Stimulated activated CD4-positive, alpha-beta T cell treated with anti-CD3 and anti-CD28 coated beads, Interleukin-1b, Interleukin-23, amount 100 ng/mL, for 1 hour (primary cell): ENCODE measurements around the gene COPS2.

Source experiments
- DNase-seq, 2 donors: peaks; one replicate each; pipeline ENCODE4 v3.0.0-alpha.2; 2020; ENCODE audit warnings: low read depth in 2 of 2

The COPS2 gene

GRCh38 chr15:49155834-49156627 is 632 bp upstream of the COPS2 start:
- DNase-seq = no peak

DNA sequence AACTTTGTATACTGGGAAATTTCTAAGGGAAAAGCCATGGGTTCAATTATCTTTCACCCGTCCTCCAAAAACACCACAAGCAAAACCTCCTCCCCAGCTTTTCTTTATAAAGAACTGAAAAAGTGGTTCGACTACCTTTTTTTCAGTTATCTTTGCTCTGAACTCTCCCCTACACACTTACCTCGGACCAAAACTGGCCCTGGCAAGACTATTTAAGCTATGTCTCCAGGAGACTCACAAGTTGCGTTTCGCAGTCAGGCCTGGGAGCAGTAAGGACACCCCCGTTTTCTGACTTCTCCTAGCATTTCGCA is 645 bp downstream of the COPS2 start:
- no peak for DNase-seq

- no peak for DNase-seq
These were observed 1.0 kb downstream of the COPS2 start for GRCh38 chr15:49154359-49154758.

DNA sequence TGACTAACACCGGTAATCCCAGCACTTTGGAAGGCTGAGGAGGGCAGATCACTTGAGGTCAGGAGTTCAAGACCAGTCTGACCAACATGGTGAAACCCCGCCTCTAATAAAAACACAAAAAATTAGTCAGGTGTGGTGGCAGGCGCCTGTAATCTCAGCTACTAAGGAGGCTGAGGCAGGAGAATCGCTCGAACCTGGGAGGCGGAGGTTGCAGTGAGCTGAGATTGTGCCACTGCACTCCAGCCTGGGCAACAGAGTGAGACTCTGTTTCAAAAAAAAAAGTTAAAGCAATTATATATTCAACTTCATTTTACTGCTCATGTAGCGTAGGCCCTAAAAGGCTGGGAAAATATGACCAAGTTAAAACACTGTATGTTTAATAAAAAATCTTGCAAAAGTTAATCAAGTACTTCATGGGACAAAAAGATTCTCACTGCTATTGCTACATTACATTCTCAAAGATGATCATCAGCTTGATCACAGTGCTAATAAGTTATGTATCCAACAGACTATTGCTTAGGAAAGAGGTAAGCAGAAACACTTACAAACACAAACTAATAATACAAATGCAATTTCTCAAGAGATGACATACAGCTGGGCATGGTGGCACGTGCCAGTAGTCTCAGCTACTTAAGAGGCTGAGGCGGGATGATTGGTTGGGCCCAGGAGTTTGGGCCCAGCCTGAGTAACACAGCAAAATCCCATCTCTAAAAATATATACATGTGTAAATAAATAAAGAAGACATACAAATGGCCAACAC is 2.7 kb downstream of the COPS2 start:
- DNase-seq = no peak

- no peak for DNase-seq
These were observed 3.6 kb downstream of the COPS2 start for GRCh38 chr15:49151831-49152230.

GRCh38 chr15:49148727-49149126 is 6.7 kb downstream of the COPS2 start:
- DNase-seq = no peak

GRCh38 chr15:49148298-49148697 is 7.1 kb downstream of the COPS2 start:
- DNase-seq = no peak

DNA sequence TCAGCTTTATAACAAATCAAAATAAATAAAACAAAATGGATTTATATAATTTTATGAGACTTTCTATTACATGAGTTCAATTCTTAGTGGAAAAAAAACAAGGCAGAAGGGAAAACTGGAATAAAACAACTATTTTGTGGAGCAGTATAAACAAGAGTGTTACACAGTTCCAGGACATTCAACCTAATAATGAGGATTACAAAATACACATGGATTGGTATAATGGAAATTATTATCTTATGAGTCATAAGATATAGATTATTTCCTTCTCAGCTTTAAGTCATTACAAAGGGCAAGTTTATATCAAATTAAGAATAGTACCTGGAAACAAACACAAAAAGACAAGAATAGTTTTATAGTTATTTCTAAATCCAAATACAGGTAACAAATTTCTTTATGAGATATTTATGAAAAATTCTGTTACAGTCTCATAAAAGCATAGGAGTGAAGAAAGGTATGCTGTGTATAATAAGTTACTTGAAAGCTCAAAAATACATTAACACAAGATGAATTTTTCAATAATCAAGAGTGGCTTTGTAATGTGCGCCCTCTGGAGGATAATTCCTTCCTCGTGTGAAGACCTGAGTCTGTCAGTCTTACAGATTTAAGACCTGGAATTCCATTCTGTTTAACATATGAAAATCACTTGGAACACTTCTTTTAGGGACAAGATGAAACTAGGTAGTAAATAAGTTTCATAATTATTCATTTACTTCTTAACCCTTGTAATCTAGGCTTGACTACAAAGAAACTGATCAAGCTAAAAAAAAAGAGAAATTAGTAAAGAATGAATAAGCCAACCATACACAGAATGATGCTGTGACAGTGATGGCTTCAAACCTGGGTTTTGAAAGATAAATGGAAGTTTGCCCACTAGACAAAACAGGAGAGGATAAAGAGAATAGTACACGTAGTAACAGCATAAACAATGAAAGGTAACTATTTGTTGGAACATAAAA is 9.5 kb downstream of the COPS2 start:
- no peak for DNase-seq

DNA sequence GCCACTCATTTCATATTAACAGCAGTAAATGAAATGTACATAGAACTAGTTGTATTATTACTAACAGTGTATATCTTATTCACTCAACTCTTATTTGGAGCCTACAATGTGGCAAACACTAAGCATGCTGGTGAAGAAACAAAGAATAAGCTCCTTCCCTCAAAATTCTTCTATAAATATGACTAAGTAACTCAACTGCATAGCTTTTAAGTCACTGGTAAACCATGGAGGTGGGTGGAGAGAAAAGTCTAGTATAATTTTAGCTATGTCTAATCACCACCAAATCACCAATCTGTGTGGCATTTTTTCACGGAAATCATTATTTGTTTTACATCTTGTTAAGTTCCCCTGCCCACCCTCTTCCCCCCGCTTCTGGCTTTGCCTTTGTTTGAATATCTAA is 17.5 kb downstream of the COPS2 start:
- no peak for DNase-seq

GRCh38 chr15:49135911-49136310 is 19.5 kb downstream of the COPS2 start:
- no peak for DNase-seq

GRCh38 chr15:49135342-49135857 is 20.0 kb downstream of the COPS2 start:
- DNase-seq = no peak

GRCh38 chr15:49134683-49135341 is 20.6 kb downstream of the COPS2 start:
- no peak for DNase-seq

DNA sequence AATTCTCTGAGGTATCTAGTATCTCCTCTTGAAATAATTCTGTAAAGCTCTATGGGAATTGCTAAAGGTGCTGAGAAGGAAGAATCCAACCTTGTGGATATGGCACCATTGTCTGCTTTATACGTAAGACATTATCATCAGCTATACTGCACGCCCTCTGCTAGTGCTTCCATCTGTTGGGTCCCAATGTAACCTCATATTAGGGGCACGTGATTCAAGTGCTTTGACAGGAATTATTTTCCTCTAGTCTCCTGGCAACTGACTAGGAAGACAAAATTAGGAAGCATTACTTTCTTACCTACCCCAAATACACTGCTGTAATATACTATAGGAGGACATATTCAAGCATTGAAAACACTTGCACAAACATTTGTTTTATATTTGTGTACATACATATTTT is 24.0 kb downstream of the COPS2 start:
- no peak for DNase-seq

GRCh38 chr15:49124371-49124770 is 31.0 kb downstream of the COPS2 start:
- DNase-seq = no peak

DNA sequence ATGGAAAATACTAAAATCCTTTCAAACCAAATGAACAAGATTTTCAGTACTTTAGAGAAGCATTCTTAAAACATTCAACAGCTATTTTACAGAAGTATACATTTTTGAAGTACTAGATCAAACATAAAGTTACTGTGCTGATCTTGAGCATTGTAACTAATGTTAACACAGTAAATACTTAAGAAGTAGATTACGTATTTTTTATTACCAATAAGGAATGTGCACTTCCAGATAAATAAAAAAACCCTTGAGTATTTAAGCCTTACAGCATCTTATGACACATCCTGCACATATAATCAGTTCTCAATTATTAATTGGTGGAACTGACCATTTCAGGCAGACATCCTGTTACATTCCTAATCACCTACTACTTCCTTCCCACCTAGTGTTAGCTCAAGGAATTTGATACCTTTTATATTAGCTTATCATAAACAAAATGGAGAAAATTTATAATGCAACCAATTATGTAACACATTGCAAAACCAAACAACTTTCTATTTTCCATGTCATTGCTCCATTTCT is 32.8 kb downstream of the COPS2 start:
- no peak for DNase-seq

- DNase-seq = no peak
These were observed 33.5 kb downstream of the COPS2 start for GRCh38 chr15:49121901-49122300.

DNA sequence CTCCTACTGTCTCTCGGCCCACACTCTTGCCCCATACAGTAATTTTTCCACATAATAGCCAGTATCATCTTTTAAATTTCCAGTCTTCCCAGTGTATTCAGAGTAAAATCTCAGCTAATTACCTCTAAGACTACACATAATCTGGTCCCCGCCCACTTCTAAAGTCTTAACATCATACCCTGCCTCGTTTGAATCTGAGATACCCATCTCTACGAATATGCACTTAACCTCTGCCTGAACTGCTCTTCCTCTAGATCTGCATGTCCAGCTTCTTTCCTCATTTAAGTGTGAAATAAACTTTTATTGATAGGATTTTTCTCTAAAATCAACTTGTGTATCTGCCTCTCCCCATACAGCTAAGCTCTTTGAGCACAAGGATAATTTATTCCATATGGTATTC is 34.6 kb downstream of the COPS2 start:
- DNase-seq = no peak

DNA sequence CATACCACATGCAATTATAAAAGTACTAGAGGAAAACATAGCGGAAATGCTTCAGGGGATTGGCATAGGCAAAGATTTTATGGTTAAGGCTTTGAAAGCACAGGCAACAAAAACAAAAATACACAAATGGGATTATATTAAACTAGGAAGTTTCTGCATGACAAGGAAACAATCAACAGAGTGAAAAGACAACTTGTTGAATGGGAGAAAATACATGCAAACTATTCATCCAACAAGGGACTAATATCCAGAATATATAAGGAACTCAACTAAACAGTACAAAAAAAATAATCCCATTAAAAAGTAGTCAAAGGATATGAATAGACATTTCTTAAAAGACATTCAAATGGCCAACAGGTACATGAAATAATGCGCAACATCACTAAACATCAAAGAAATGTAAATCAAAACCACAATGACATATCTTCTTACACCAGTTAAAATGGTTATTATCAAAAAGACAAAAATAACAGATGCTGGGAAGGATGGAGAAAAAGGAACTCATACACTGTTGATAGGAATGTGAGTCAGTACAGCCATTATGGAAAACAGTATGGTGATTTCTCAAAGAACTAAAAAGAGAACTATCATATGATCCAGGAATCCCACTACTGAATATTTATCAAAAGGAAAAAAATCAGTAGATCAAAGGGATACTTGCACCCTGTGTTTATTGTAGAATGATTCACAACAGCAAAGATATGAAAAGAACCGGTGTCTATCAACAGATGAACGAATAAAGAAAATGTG is 39.1 kb downstream of the COPS2 start:
- DNase-seq = no peak

GRCh38 chr15:49115062-49115461 is 40.3 kb downstream of the COPS2 start:
- DNase-seq = no peak

- no peak for DNase-seq
These were observed 45.0 kb downstream of the COPS2 start for GRCh38 chr15:49110158-49110944.
